K562 (cell line): ENCODE data around the gene MRPS10. TPM values are rescaled to one million over a fixed set of nuclear protein-coding genes. Genes with fewer than 3 reads are reported as not detected.

ENCODE experiments used
- ARID3A ChIP-seq: IDR thresholded peaks from 2 replicates; pipeline ENCODE4 v1.6.1; 2012; ENCODE audit warnings: low read depth, low read length, improper control_type of control experiment, borderline replicate concordance
- BCL6 ChIP-seq: fragments of 250-450 bp; sonication (Bioruptor Pico); IDR thresholded peaks from 2 replicates; pipeline ENCODE4 v1.4.0; 2020
- CBX2 ChIP-seq: fragments of 200-600 bp; sonication (generic); IDR thresholded peaks from one replicate; pipeline ENCODE4 v1.6.1; 2012; ENCODE audit warnings: mild to moderate bottlenecking, low read length, inconsistent platforms; ENCODE audit not compliant: insufficient read depth, poor library complexity, severe bottlenecking
- CBX3 ChIP-seq, 2 experiments: IDR thresholded peaks; 1 replicate in 1 of 2; 2 replicates in 1 of 2; pipeline ENCODE4 v1.6.1; 2012; ENCODE audit warnings: inconsistent platforms in 2 of 2, low read length in 2 of 2, borderline replicate concordance in 1 of 2, control low read depth in 1 of 2
- CREB1 ChIP-seq, 2 experiments: sonication (generic) in 1 of 2; formaldehyde crosslinking in 1 of 2; IDR thresholded peaks; 2 replicates each; pipeline versions ENCODE4 v1.6.1 to v1.8.0; 2012 to 2022; ENCODE audit warnings: inconsistent platforms in 1 of 2, mild to moderate bottlenecking in 1 of 2, missing genetic modification reagents in 1 of 2, moderate library complexity in 1 of 2
- GATAD2A ChIP-seq: fragments of 450-650 bp; IDR thresholded peaks from 2 replicates; pipeline ENCODE4 v1.6.1; 2017
- HDAC1 ChIP-seq, 2 experiments: fragments of 450-650 bp; IDR thresholded peaks; 2 replicates each; pipeline ENCODE4 v1.6.1; 2016 to 2017; ENCODE audit warnings: inconsistent platforms in 1 of 2, mild to moderate bottlenecking in 1 of 2, moderate library complexity in 1 of 2
- IRF9 ChIP-seq: fragments of 450-650 bp; IDR thresholded peaks from 2 replicates; pipeline ENCODE4 v1.6.1; 2016; ENCODE audit warnings: missing biosample characterization, missing genetic modification characterization
- JUND ChIP-seq, 2 experiments: IDR thresholded peaks; 2 replicates in 1 of 2; 3 replicates in 1 of 2; pipeline ENCODE4 v1.6.1; 2011; ENCODE audit warnings: borderline replicate concordance in 2 of 2, low read depth in 2 of 2, low read length in 2 of 2, improper control_type of control experiment in 1 of 2, missing biosample characterization in 1 of 2, missing genetic modification characterization in 1 of 2, missing genetic modification reagents in 1 of 2
- KDM1A ChIP-seq, 2 experiments: fragments of 450-650 bp; IDR thresholded peaks; 2 replicates each; pipeline ENCODE4 v1.6.1; 2016; ENCODE audit warnings: mild to moderate bottlenecking in 2 of 2
- MYBL2 ChIP-seq, 2 experiments: fragments of 450-650 bp in 1 of 2; sonication (generic) in 1 of 2; formaldehyde crosslinking in 1 of 2; IDR thresholded peaks; 2 replicates each; pipeline versions ENCODE4 v1.6.1 to v1.8.1; 2017 to 2022; ENCODE audit warnings: borderline replicate concordance in 1 of 2, inconsistent platforms in 1 of 2, low read depth in 1 of 2, mild to moderate bottlenecking in 1 of 2, missing genetic modification reagents in 1 of 2, moderate library complexity in 1 of 2
- NRF1 ChIP-seq, 2 experiments: fragments of 450-650 bp; IDR thresholded peaks in 1 of 2; conservative IDR thresholded peaks in 1 of 2; 2 replicates each; pipeline ENCODE4 v1.6.1; 2014; ENCODE audit warnings: mild to moderate bottlenecking in 2 of 2
- PBX2 ChIP-seq, 2 experiments: IDR thresholded peaks in 1 of 2; conservative IDR thresholded peaks in 1 of 2; 2 replicates each; pipeline ENCODE4 v1.6.1; 2016; ENCODE audit warnings: low read depth in 2 of 2, mild to moderate bottlenecking in 1 of 2, missing compliant biosample characterization in 1 of 2, missing genetic modification characterization in 1 of 2, moderate library complexity in 1 of 2
- SNRNP70 ChIP-seq: fragments of 200-400 bp; formaldehyde crosslinking; optimal IDR thresholded peaks from 2 replicates; pipeline ENCODE3; 2017; ENCODE audit warnings: low read depth, low read length
- SRSF3 ChIP-seq: fragments of 200-400 bp; formaldehyde crosslinking; IDR thresholded peaks from 2 replicates; pipeline ENCODE4 v1.6.1; 2016; ENCODE audit warnings: mild to moderate bottlenecking, low read length, moderate library complexity; ENCODE audit not compliant: insufficient read depth
- STAG1 ChIP-seq: sonication (generic); formaldehyde crosslinking; IDR thresholded peaks from 2 replicates; pipeline ENCODE4 v1.5.0; 2020; ENCODE audit warnings: missing genetic modification reagents, borderline replicate concordance
- ZNF277 ChIP-seq: fragments of 250-450 bp; sonication (Bioruptor Pico); IDR thresholded peaks from 2 replicates; pipeline ENCODE4 v1.8.0; 2022; ENCODE audit warnings: inconsistent platforms, mild to moderate bottlenecking, moderate library complexity, borderline replicate concordance
- ZNF830 ChIP-seq: fragments of 250-450 bp; sonication (Bioruptor Pico); IDR thresholded peaks from 2 replicates; pipeline ENCODE4 v1.5.0; 2021; ENCODE audit warnings: mild to moderate bottlenecking
- polyA plus RNA-seq, 8 experiments: library from polyadenylated mRNA; depleted of rRNA in 4 of 8; stranded (reverse) in 5 of 8; unstranded in 3 of 8; fragments of >200 nt; fragmentation: Nextera tagmentation in 2 of 8; fragmentation: Illumina TruSeq in 1 of 8; extraction: Ambion mirVana in 2 of 8; extraction: Trizol in 1 of 8; gene quantifications; 2 replicates each; pipeline versions ENCODE4 v1.2.1 to v1.2.3, GENCODE V29; 2011 to 2014; ENCODE audit warnings: inconsistent platforms in 1 of 8, missing spikeins in 1 of 8
- total RNA-seq, 7 experiments: library from RNA; depleted of rRNA in 6 of 7; stranded (reverse); fragments of >200 nt in 6 of 7; fragmentation: Illumina TruSeq in 2 of 7; extraction: Trizol in 2 of 7; gene quantifications; 2 replicates each; pipeline versions ENCODE4 v1.2.1 to v1.2.3, GENCODE V29; 2011 to 2021; ENCODE audit warnings: low replicate concordance in 1 of 7

The MRPS10 gene
- total and polyA plus RNA-seq, 9 of the 15 experiments (the other 6 are each of a cell fraction or from before 2014, with no cell fraction given), result 48.6 to 166 (median 93.7) TPM

- TF ChIP-seq ARID3A (no peak), BCL6 (CRISPR knock-in tag) (no peak), SRSF3 (no peak), CBX3 (IDR thresholded peaks at IDR 0.05; ENCODE audit: borderline replicate concordance in 1 of 2, low read length in 2 of 2) (no peak), ZNF277 (no peak), KDM1A (IDR thresholded peaks at IDR 0.05) (peak; percentile 87 to 89), NRF1 (conservative IDR thresholded peaks at IDR 0.05 in 1 of 2, IDR thresholded peaks at IDR 0.05 in 1 of 2) (no peak; a peak in 1 of 4 replicates), STAG1 (CRISPR knock-in tag) (no peak), IRF9 (tag) (peak; percentile 44), ZNF830 (CRISPR knock-in tag) (no peak), SNRNP70 (no peak), PBX2 (CRISPR knock-in tag; IDR thresholded peaks at IDR 0.05; ENCODE audit: low read depth) (no peak), PBX2 (tag; conservative IDR thresholded peaks at IDR 0.05; ENCODE audit: low read depth) (no peak), CREB1 (IDR thresholded peaks at IDR 0.05) (peak; percentile 58), CREB1 (CRISPR knock-in tag; IDR thresholded peaks at IDR 0.05) (peak; percentile 48; the same call in 1 of the 2 replicates), HDAC1 (IDR thresholded peaks at IDR 0.05) (0 out of 4 replicates have a peak, but pooled peaks of 1 of the 2 experiments have one; percentile 37), MYBL2 (IDR thresholded peaks at IDR 0.05; ENCODE audit: low read depth) (no peak), MYBL2 (CRISPR knock-in tag; IDR thresholded peaks at IDR 0.05; ENCODE audit: borderline replicate concordance) (no peak), CBX2 (no peak), GATAD2A (no peak), JUND (IDR thresholded peaks at IDR 0.05; ENCODE audit: borderline replicate concordance, low read depth, low read length) (peak; percentile 90; the same call in 1 of the 2 replicates), JUND (tag; IDR thresholded peaks at IDR 0.05; ENCODE audit: borderline replicate concordance, low read depth, low read length) (peak; percentile 84; the same call in 2 of the 3 replicates)
Measured at GRCh38 chr6:42224222-42225028, 6.8 kb upstream of the MRPS10 start (continued).
